A673 (cell line): Measurements from ENCODE around the gene PTGES3L. TPM values are rescaled to one million over a fixed set of nuclear protein-coding genes. Genes with fewer than 3 reads are reported as not detected.

Experiments used
- BruUV-seq: library from RNA; stranded (reverse); fragments of 400-500 nt; replicated peaks from 2 replicates; lab custom pipeline; 2021; lab: Mats Ljungman, UMichigan
- CTCF ChIA-PET: fragments of 300-600 bp; sonication (Branson Sonifier 250); formaldehyde crosslinking; loops from one replicate; lab custom pipeline; 2022; ENCODE audit warnings: antibody characterized with exemption; lab: Charles Lee
- POLR2A ChIA-PET: fragments of 300-600 bp; sonication (Branson Sonifier 250); formaldehyde crosslinking; loops from one replicate; lab custom pipeline; 2022; ENCODE audit warnings: antibody characterized with exemption; ENCODE audit not compliant: low non-redundant PET; lab: Charles Lee
- DNase-seq: peaks from one replicate; pipeline ENCODE4 v3.0.0-alpha.2; 2015; ENCODE audit warnings: low spot score
- H3K27ac ChIP-seq: fragments of 200-600 bp; sonication (generic); 2 replicates; pipeline ENCODE4 v1.5.1; 2016; ENCODE audit warnings: mixed run types, low read depth, mild to moderate bottlenecking, mixed read lengths, antibody characterized with exemption, low read length; ENCODE audit not compliant: poor library complexity, severe bottlenecking
- H3K27me3 ChIP-seq: fragments of 200-600 bp; sonication (generic); replicated peaks from 2 replicates; pipeline ENCODE4 v1.6.1; 2017; ENCODE audit warnings: mixed run types, low read depth, mild to moderate bottlenecking, mixed read lengths, antibody characterized with exemption, low read length; ENCODE audit not compliant: insufficient read depth, poor library complexity
- H3K36me3 ChIP-seq: fragments of 200-600 bp; sonication (generic); 2 replicates; pipeline ENCODE4 v1.6.1; 2016; ENCODE audit warnings: mixed run types, mild to moderate bottlenecking, mixed read lengths, antibody characterized with exemption, low read length; ENCODE audit not compliant: insufficient read depth, poor library complexity, severe bottlenecking
- H3K4me1 ChIP-seq: fragments of 200-600 bp; sonication (generic); 2 replicates; pipeline ENCODE4 v1.6.1; 2017; ENCODE audit warnings: mixed run types, mild to moderate bottlenecking, mixed read lengths, antibody characterized with exemption, low read length; ENCODE audit not compliant: insufficient read depth, poor library complexity, severe bottlenecking
- H3K4me3 ChIP-seq: fragments of 200-600 bp; sonication (generic); 2 replicates; pipeline ENCODE4 v1.5.1; 2016; ENCODE audit warnings: low read depth, mixed run types, mild to moderate bottlenecking, mixed read lengths, low read length; ENCODE audit not compliant: poor library complexity, severe bottlenecking
- H3K9me3 ChIP-seq: fragments of 200-600 bp; sonication (generic); 2 replicates; pipeline ENCODE4 v1.6.1; 2016; ENCODE audit warnings: mixed run types, low read depth, mild to moderate bottlenecking, mixed read lengths, antibody characterized with exemption, low read length; ENCODE audit not compliant: poor library complexity, severe bottlenecking
- CTCF ChIP-seq: fragments of 300-800, 200-600 bp; sonication (generic); conservative IDR thresholded peaks from 2 replicates; pipeline ENCODE4 v1.5.1; 2017; ENCODE audit warnings: low read depth, mild to moderate bottlenecking, antibody characterized with exemption, low read length, moderate library complexity, mixed read lengths
- EZH2 ChIP-seq: fragments of 200-600 bp; sonication (generic); IDR thresholded peaks from 2 replicates; pipeline ENCODE4 v1.6.1; 2017; ENCODE audit warnings: borderline replicate concordance, low read depth, mild to moderate bottlenecking, mixed read lengths, antibody characterized with exemption, low read length; ENCODE audit not compliant: poor library complexity, severe bottlenecking
- intact Hi-C: fragments of 100-400 bp; cut with micrococcal nuclease; formaldehyde crosslinking; loops from one replicate; pipeline ENCODE4 v1.10.0; 2022; ENCODE audit not compliant: unreplicated experiment
- total RNA-seq: library from RNA; stranded (reverse); gene quantifications from 2 replicates; pipeline ENCODE4 v1.2.3, GENCODE V29; 2021

PTGES3L gene
- total RNA-seq, 1 experiment from 2014 or later = 0.64 TPM

GRCh38 chr17:42971589-42971988 is 8.3 kb downstream of the PTGES3L start:
- Histone ChIP-seq H3K36me3 (no peaks in the 10 kb centered on the region), H3K27me3 (no peaks in the 10 kb centered on the region), H3K9me3 (no peaks in the 10 kb centered on the region), H3K4me1 (no peaks in the 10 kb centered on the region), H3K27ac (no peak overlapping the region), H3K4me3 (no peak overlapping the region)
- ChIA-PET CTCF (no interaction called here), POLR2A (no interaction called here)
- intact Hi-C loops = no loop called here
- no peak for DNase-seq
- no TSS peak for BruUV-seq
- TF ChIP-seq EZH2 (no peak), CTCF (no peak)

GRCh38 chr17:42969001-42969581 is 10.8 kb downstream of the PTGES3L start:
- DNase-seq = peak; percentile 24
- no peak overlapping the region for H3K4me3 ChIP-seq
- H3K27ac ChIP-seq = peak overlapping the region; percentile 30
- no peaks in the 10 kb centered on the region for H3K27me3 ChIP-seq
- ChIA-PET POLR2A (no interaction called here), CTCF (interaction anchor here (0.7 kb wide), 1 partner anchor 31 kb away, joined by 8 read pairs; no protein-coding TSS in a partner anchor)
- no peaks in the 10 kb centered on the region for H3K4me1 ChIP-seq
- no peaks in the 10 kb centered on the region for H3K36me3 ChIP-seq
- H3K9me3 ChIP-seq = no peaks in the 10 kb centered on the region
- no TSS peak for BruUV-seq
- no peak for TF ChIP-seq EZH2
- TF ChIP-seq CTCF = no peak
- intact Hi-C loops = no loop called here

GRCh38 chr17:42967925-42968324 is 12.0 kb downstream of the PTGES3L start:
- no peaks in the 10 kb centered on the region for H3K36me3 ChIP-seq
- DNase-seq = no peak
- no peaks in the 10 kb centered on the region for H3K4me1 ChIP-seq
- CTCF ChIA-PET = no interaction called here
- no peak for TF ChIP-seq EZH2
- no peak for TF ChIP-seq CTCF
- intact Hi-C loops = no loop called here
- H3K4me3 ChIP-seq = no peak overlapping the region
- POLR2A ChIA-PET = no interaction called here
- no TSS peak for BruUV-seq
- no peaks in the 10 kb centered on the region for H3K27me3 ChIP-seq
- no peaks in the 10 kb centered on the region for H3K9me3 ChIP-seq
- no peak overlapping the region for H3K27ac ChIP-seq
